Measurements from ENCODE around the gene FADS2. TPM values are rescaled to one million over a fixed set of nuclear protein-coding genes. Genes with fewer than 3 reads are reported as not detected.

FADS2 gene
- total RNA-seq, 1 experiment from 2014 or later = 423 TPM

DNA sequence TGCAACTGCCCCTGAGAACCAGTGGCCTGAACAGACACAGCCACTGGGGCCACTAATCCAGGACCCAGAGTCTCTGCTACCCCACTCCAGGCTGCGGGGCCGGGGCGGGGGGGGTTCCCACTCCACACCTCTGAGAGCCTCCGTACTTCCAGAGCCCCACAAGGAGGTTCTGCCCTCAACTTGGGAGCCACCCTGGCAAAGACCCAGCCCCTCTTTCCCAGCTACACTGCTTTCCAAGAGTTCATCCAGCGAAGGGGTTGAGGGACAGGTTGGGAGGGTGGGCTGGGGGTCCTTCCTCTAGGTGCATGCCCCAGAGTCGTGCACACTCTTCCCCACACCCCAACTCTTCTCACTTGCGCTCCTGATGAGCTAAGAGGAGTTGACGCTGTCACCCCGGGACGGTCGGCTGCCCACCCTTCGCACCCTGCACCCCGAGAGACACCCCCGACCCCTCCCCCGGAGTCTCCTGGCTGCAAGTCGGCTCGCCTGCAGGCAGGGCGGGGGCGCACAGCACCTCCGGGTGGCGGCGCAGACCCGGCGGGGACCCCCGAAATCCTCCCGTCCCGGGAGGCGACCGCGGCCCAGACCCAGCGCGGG lies 88.7 kb downstream of the FADS2 start:
- ChIA-PET CTCF (interaction anchor here (0.6 to 5.5 kb wide), 7 partner anchors 9 to 191 kb away, joined by 3 to 52 read pairs (median 4); no protein-coding TSS in a partner anchor), POLR2A (interaction anchor here (1.0 kb wide), 1 partner anchor 8 kb away, joined by 5 read pairs; no protein-coding TSS in a partner anchor)
- no peak for DNase-seq (ENCODE audit: low spot score)
- no peaks in the 10 kb centered on the region for H3K9me3 Mint-ChIP-seq
- peak overlapping the region; percentile 60 for H3K4me3 Mint-ChIP-seq
- H3K4me1 Mint-ChIP-seq = peaks cover 16% of the 10 kb centered on the region
- H3K27ac Mint-ChIP-seq = no peak overlapping the region
- H3K27me3 Mint-ChIP-seq (ENCODE audit: low read depth) = peaks cover 38% of the 10 kb centered on the region
- no peaks in the 10 kb centered on the region for H3K36me3 Mint-ChIP-seq
- ATAC-seq = peak; percentile 9; the same call in 1 of the 2 replicates
- TF ChIP-seq, protein P1, sequence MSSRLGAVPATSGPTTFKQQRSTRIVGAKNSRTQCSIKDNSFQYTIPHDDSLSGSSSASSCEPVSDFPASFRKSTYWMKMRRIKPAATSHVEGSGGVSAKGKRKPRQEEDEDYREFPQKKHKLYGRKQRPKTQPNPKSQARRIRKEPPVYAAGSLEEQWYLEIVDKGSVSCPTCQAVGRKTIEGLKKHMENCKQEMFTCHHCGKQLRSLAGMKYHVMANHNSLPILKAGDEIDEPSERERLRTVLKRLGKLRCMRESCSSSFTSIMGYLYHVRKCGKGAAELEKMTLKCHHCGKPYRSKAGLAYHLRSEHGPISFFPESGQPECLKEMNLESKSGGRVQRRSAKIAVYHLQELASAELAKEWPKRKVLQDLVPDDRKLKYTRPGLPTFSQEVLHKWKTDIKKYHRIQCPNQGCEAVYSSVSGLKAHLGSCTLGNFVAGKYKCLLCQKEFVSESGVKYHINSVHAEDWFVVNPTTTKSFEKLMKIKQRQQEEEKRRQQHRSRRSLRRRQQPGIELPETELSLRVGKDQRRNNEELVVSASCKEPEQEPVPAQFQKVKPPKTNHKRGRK (CRISPR knock-in tag; IDR thresholded peaks at IDR 0.05; ENCODE audit: borderline replicate concordance) = no peak
- TF ChIP-seq, protein P2, sequence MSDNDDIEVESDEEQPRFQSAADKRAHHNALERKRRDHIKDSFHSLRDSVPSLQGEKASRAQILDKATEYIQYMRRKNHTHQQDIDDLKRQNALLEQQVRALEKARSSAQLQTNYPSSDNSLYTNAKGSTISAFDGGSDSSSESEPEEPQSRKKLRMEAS (CRISPR knock-in tag; IDR thresholded peaks at IDR 0.05) = no peak

Small RNAs within 50 kb of the gene (microRNA-seq; reads per million reads assigned to microRNA genes)
- gene MIR6746 (ENCODE audit: borderline number of aligned reads) = 2.8 reads per million

Other genes starting within 250 kb of the FADS2 start
- 12.5 to 18.9 TPM (median 18.2 TPM) in 3 replicates for gene SYT7, start 247.2 kb upstream of the FADS2 start, total RNA-seq (2021)
- 3.1 to 3.4 TPM (median 3.4 TPM) in 3 replicates for gene DAGLA, start 147.9 kb upstream of the FADS2 start, total RNA-seq (2021)
- 4.9 to 5.9 TPM (median 5.2 TPM) in 3 replicates for gene MYRF, start 75.7 kb upstream of the FADS2 start, total RNA-seq (2021)
- gene TMEM258, start 35.7 kb upstream of the FADS2 start, total RNA-seq (2021) = 175 to 192 TPM (median 190 TPM) in 3 replicates
- gene FEN1, start 35.4 kb upstream of the FADS2 start, total RNA-seq (2021) = 72.3 to 96.3 TPM (median 73.2 TPM) in 3 replicates
- gene FADS1, start 11.3 kb upstream of the FADS2 start, total RNA-seq (2021) = 105 to 108 TPM (median 105 TPM) in 3 replicates
- 47.4 to 50.0 TPM (median 49.3 TPM) in 3 replicates for gene FADS3, start 63.2 kb downstream of the FADS2 start, total RNA-seq (2021)
- gene RAB3IL1, start 89.3 kb downstream of the FADS2 start, total RNA-seq (2021) = 7.2 to 11.1 TPM (median 8.9 TPM) in 3 replicates
- gene BEST1, start 122.1 kb downstream of the FADS2 start, total RNA-seq (2021) = 0.17 to 0.32 TPM (median 0.21 TPM) in 3 replicates
- gene FTH1, start 139.3 kb downstream of the FADS2 start, total RNA-seq (2021) = 1,108 to 1,272 TPM (median 1,247 TPM) in 3 replicates

Measured in WTC11 (cell line).